Activated CD4-positive, alpha-beta T cell treated with anti-CD3 and anti-CD28 coated beads, Interleukin-2, amount 10 ng/mL, durations not matched to agents 7 days and 5 days (primary cell): ENCODE measurements around the gene BCAN. TPM values are rescaled to one million over a fixed set of nuclear protein-coding genes. Genes with fewer than 3 reads are reported as not detected.
A peak's percentile ranks its signal among the peaks of the same experiment; 100 is the strongest.
"Not testable (repeated sequence)": the region's sequence is repeated elsewhere in the genome, so short reads cannot be mapped to it uniquely, and the experiment has no call there.

Experiments used
- CTCF ChIA-PET: fragments of 350-600 bp; sonication (Branson Sonifier 250); formaldehyde crosslinking; loops from one replicate; lab custom pipeline; 2021; ENCODE audit warnings: antibody characterized with exemption; lab: Charles Lee
- POLR2A ChIA-PET: fragments of 350-600 bp; sonication (Branson Sonifier 250); formaldehyde crosslinking; loops from one replicate; lab custom pipeline; 2021; ENCODE audit warnings: antibody characterized with exemption; lab: Charles Lee
- DNase-seq: peaks from one replicate; pipeline ENCODE4 v3.0.0-alpha.2; 2020
- H3K27ac Mint-ChIP-seq: one replicate; pipeline ENCODE4 v1.8.0; 2021; ENCODE audit warnings: mild to moderate bottlenecking, moderate library complexity, mixed read lengths
- H3K27me3 Mint-ChIP-seq: one replicate; pipeline ENCODE4 v1.8.0; 2021; ENCODE audit warnings: mixed read lengths
- H3K36me3 Mint-ChIP-seq: one replicate; pipeline ENCODE4 v1.8.0; 2021; ENCODE audit warnings: low read depth, mixed read lengths
- H3K4me1 Mint-ChIP-seq: one replicate; pipeline ENCODE4 v1.8.0; 2021; ENCODE audit warnings: mixed read lengths
- H3K4me3 Mint-ChIP-seq: one replicate; pipeline ENCODE4 v1.8.0; 2021; ENCODE audit warnings: mild to moderate bottlenecking, moderate library complexity, mixed read lengths
- H3K9me3 Mint-ChIP-seq: one replicate; pipeline ENCODE4 v1.8.0; 2021; ENCODE audit warnings: mixed read lengths
- total RNA-seq, 2 experiments: library from RNA; stranded (reverse); gene quantifications; one replicate each; pipeline ENCODE4 v1.2.3, GENCODE V29; 2021

The BCAN gene
- total RNA-seq, 2 experiments from 2014 or later, result not detected

- no peak within 1 kb of the TSS for H3K4me3 Mint-ChIP-seq
- no peaks in the 10 kb centered on the region for H3K9me3 Mint-ChIP-seq
- POLR2A ChIA-PET, result no interaction called here
- DNase-seq, result peak; percentile 34
- H3K4me1 Mint-ChIP-seq, result peaks cover under 1% of the 10 kb centered on the region
- CTCF ChIA-PET, result interaction anchor here (0.6 to 2.6 kb wide), 8 partner anchors 8 to 252 kb away, joined by 3 to 10 read pairs (median 4); no protein-coding TSS in a partner anchor
- no peaks in the 10 kb centered on the region for H3K36me3 Mint-ChIP-seq
- H3K27ac Mint-ChIP-seq, result no peak within 1 kb of the TSS
- H3K27me3 Mint-ChIP-seq, result peaks cover 71% of the 10 kb centered on the region
Measured at GRCh38 chr1:156618853-156619581, 22.9 kb upstream of the BCAN start, which contains the start of gene HAPLN2. HAPLN2 (plus strand) TSS chr1:156619415; CDS start chr1:156623491, 4,076 bp downstream.

- Mint-ChIP-seq H3K27me3 (peaks cover 74% of the 10 kb centered on the region), H3K4me3 (no peak overlapping the region), H3K4me1 (peaks cover 3% of the 10 kb centered on the region), H3K27ac (no peak overlapping the region), H3K36me3 (no peaks in the 10 kb centered on the region), H3K9me3 (no peaks in the 10 kb centered on the region)
- CTCF ChIA-PET, result interaction anchor here (0.6 to 2.6 kb wide), 7 partner anchors 9 to 252 kb away, joined by 3 to 10 read pairs (median 4); partner anchors contain the start of gene CRABP2
- DNase-seq, result no peak
- POLR2A ChIA-PET, result no interaction called here
Measured at GRCh38 chr1:156619582-156619955, 22.3 kb upstream of the BCAN start.

GRCh38 chr1:156622581-156623297 is 19.2 kb upstream of the BCAN start:
- H3K4me1 Mint-ChIP-seq, result peaks cover 12% of the 10 kb centered on the region
- no peak overlapping the region for H3K4me3 Mint-ChIP-seq
- no peaks in the 10 kb centered on the region for H3K9me3 Mint-ChIP-seq
- ChIA-PET POLR2A (no interaction called here), CTCF (interaction anchor here (0.5 to 3.8 kb wide), 5 partner anchors 10 to 188 kb away, joined by 3 to 21 read pairs (median 6); partner anchors contain the start of gene NES)
- no peak for DNase-seq
- H3K27ac Mint-ChIP-seq, result no peak overlapping the region
- H3K27me3 Mint-ChIP-seq, result peaks cover 72% of the 10 kb centered on the region
- H3K36me3 Mint-ChIP-seq, result no peaks in the 10 kb centered on the region

GRCh38 chr1:156623946-156624813 is 17.7 kb upstream of the BCAN start:
- Mint-ChIP-seq H3K4me3 (no peak overlapping the region), H3K4me1 (peaks cover 12% of the 10 kb centered on the region), H3K27ac (no peak overlapping the region), H3K9me3 (no peaks in the 10 kb centered on the region), H3K27me3 (peaks cover 68% of the 10 kb centered on the region), H3K36me3 (no peaks in the 10 kb centered on the region)
- ChIA-PET POLR2A (no interaction called here), CTCF (interaction anchor here (0.5 to 3.8 kb wide), 27 partner anchors 9 to 254 kb away, joined by 3 to 21 read pairs (median 5); partner anchors contain the start of genes BCAN and NES)
- peak; percentile 24 for DNase-seq

GRCh38 chr1:156624814-156625435 is 17.0 kb upstream of the BCAN start:
- H3K27me3 Mint-ChIP-seq, result peaks cover 68% of the 10 kb centered on the region

GRCh38 chr1:156625436-156626078 is 16.4 kb upstream of the BCAN start:
- Mint-ChIP-seq H3K36me3 (no peaks in the 10 kb centered on the region), H3K9me3 (no peaks in the 10 kb centered on the region), H3K4me1 (peaks cover 12% of the 10 kb centered on the region), H3K27me3 (peaks cover 66% of the 10 kb centered on the region), H3K27ac (peak overlapping the region; percentile 21), H3K4me3 (peak overlapping the region; percentile 55)
- peak; percentile 71 for DNase-seq
- POLR2A ChIA-PET, result no interaction called here
- CTCF ChIA-PET, result interaction anchor here (0.8 to 3.8 kb wide), 10 partner anchors 13 to 117 kb away, joined by 3 to 21 read pairs (median 6); partner anchors contain the start of genes BCAN and NES

More at GRCh38 chr1:156624814-156625435, 17.0 kb upstream of the BCAN start:
- peaks cover 12% of the 10 kb centered on the region for H3K4me1 Mint-ChIP-seq
- no peak for DNase-seq
- ChIA-PET CTCF (interaction anchor here (0.8 to 3.8 kb wide), 25 partner anchors 10 to 254 kb away, joined by 3 to 21 read pairs (median 5); partner anchors contain the start of genes BCAN and NES), POLR2A (no interaction called here)
- no peak overlapping the region for H3K4me3 Mint-ChIP-seq
- no peaks in the 10 kb centered on the region for H3K36me3 Mint-ChIP-seq
- H3K27ac Mint-ChIP-seq, result no peak overlapping the region
- H3K9me3 Mint-ChIP-seq, result no peaks in the 10 kb centered on the region

GRCh38 chr1:156626079-156626438 is 15.9 kb upstream of the BCAN start:
- peaks cover 68% of the 10 kb centered on the region for H3K27me3 Mint-ChIP-seq
- H3K9me3 Mint-ChIP-seq, result no peaks in the 10 kb centered on the region
- H3K4me1 Mint-ChIP-seq, result peaks cover 12% of the 10 kb centered on the region
- POLR2A ChIA-PET, result no interaction called here
- no peaks in the 10 kb centered on the region for H3K36me3 Mint-ChIP-seq
- peak overlapping the region; percentile 21 for H3K27ac Mint-ChIP-seq
- no peak for DNase-seq
- CTCF ChIA-PET, result interaction anchor here (0.8 to 3.8 kb wide), 6 partner anchors 17 to 100 kb away, joined by 3 to 30 read pairs (median 12); partner anchors contain the start of gene NES
- H3K4me3 Mint-ChIP-seq, result peak overlapping the region; percentile 55

- DNase-seq, result peak; percentile 54
- CTCF ChIA-PET, result interaction anchor here (0.7 to 3.3 kb wide), 18 partner anchors 9 to 213 kb away, joined by 3 to 30 read pairs (median 3); partner anchors contain the start of gene NES
- Mint-ChIP-seq H3K4me3 (no peak overlapping the region), H3K9me3 (no peaks in the 10 kb centered on the region), H3K27me3 (peaks cover 68% of the 10 kb centered on the region), H3K4me1 (peaks cover 12% of the 10 kb centered on the region), H3K27ac (no peak overlapping the region), H3K36me3 (no peaks in the 10 kb centered on the region)
- POLR2A ChIA-PET, result no interaction called here
Measured at GRCh38 chr1:156627313-156627880, 14.5 kb upstream of the BCAN start.

- no peaks in the 10 kb centered on the region for H3K9me3 Mint-ChIP-seq
- POLR2A ChIA-PET, result no interaction called here
- no peaks in the 10 kb centered on the region for H3K36me3 Mint-ChIP-seq
- no peak overlapping the region for H3K4me3 Mint-ChIP-seq
- H3K27me3 Mint-ChIP-seq, result peaks cover 66% of the 10 kb centered on the region
- no peak overlapping the region for H3K27ac Mint-ChIP-seq
- peaks cover 8% of the 10 kb centered on the region for H3K4me1 Mint-ChIP-seq
- CTCF ChIA-PET, result interaction anchor here (1.1 to 2.2 kb wide), 3 partner anchors 10 to 31 kb away, joined by 3 to 5 read pairs (median 4); partner anchors contain the start of gene BCAN
- no peak for DNase-seq
Measured at GRCh38 chr1:156629823-156630449, 12.0 kb upstream of the BCAN start.

- ChIA-PET POLR2A (interaction anchor here (0.6 kb wide), 1 partner anchor 177 kb away, joined by 13 read pairs; no protein-coding TSS in a partner anchor), CTCF (interaction anchor here (0.7 to 2.2 kb wide), 3 partner anchors 8 to 253 kb away, joined by 4 to 5 read pairs (median 4); partner anchors contain the start of gene BCAN)
- H3K4me1 Mint-ChIP-seq, DNase-seq, H3K36me3 Mint-ChIP-seq, H3K27ac Mint-ChIP-seq, H3K9me3 Mint-ChIP-seq, H3K4me3 Mint-ChIP-seq: not testable (repeated sequence)
- peaks cover 67% of the 10 kb centered on the region for H3K27me3 Mint-ChIP-seq
Measured at GRCh38 chr1:156631152-156631551, 10.8 kb upstream of the BCAN start.
